Measurements from ENCODE around the gene OR10H1.
"Not testable (repeated sequence)": the region's sequence is repeated elsewhere in the genome, so short reads cannot be mapped to it uniquely, and the experiment has no call there.

The OR10H1 gene

GRCh38 chr19:15828611-15829305, 13.3 kb upstream of the OR10H1 start:
- not testable (repeated sequence) for DNase-seq (ENCODE audit: low spot score)

- no peak for DNase-seq (ENCODE audit: low spot score)
These were observed 12.7 kb upstream of the OR10H1 start for GRCh38 chr19:15828121-15828610.

GRCh38 chr19:15825753-15826152, 10.3 kb upstream of the OR10H1 start:
- DNase-seq (ENCODE audit: low spot score): no peak

GRCh38 chr19:15820646-15821045, 5.2 kb upstream of the OR10H1 start:
- no peak for DNase-seq (ENCODE audit: low spot score)

GRCh38 chr19:15813916-15814315, 1.5 kb downstream of the OR10H1 start:
- DNase-seq (ENCODE audit: low spot score): no peak

- DNase-seq (ENCODE audit: low spot score): no peak
These were observed 3.3 kb downstream of the OR10H1 start for GRCh38 chr19:15812060-15812722.

GRCh38 chr19:15811476-15811875, 4.0 kb downstream of the OR10H1 start:
- no peak for DNase-seq (ENCODE audit: low spot score)

- DNase-seq (ENCODE audit: low spot score): no peak
These were observed 5.1 kb downstream of the OR10H1 start for GRCh38 chr19:15810335-15810734.

GRCh38 chr19:15794279-15794678, 21.2 kb downstream of the OR10H1 start:
- not testable (repeated sequence) for DNase-seq (ENCODE audit: low spot score)

GRCh38 chr19:15790096-15790495, 25.4 kb downstream of the OR10H1 start:
- no peak for DNase-seq (ENCODE audit: low spot score)

GRCh38 chr19:15788594-15789270, 26.7 kb downstream of the OR10H1 start:
- no peak for DNase-seq (ENCODE audit: low spot score)

- DNase-seq (ENCODE audit: low spot score): no peak
These were observed 27.8 kb downstream of the OR10H1 start, which contains the start of gene OR10H5 for GRCh38 chr19:15787611-15788155. TSS of gene OR10H5 (plus strand) at chr19:15787661. CDS start at chr19:15794049, 6,388 bp downstream.

GRCh38 chr19:15782896-15783295, 32.6 kb downstream of the OR10H1 start:
- DNase-seq (ENCODE audit: low spot score): not testable (repeated sequence)

- DNase-seq (ENCODE audit: low spot score): no peak
These were observed 33.3 kb downstream of the OR10H1 start for GRCh38 chr19:15782211-15782610.

GRCh38 chr19:15781661-15782060, 33.8 kb downstream of the OR10H1 start:
- no peak for DNase-seq (ENCODE audit: low spot score)

- no peak for DNase-seq (ENCODE audit: low spot score)
These were observed 34.6 kb downstream of the OR10H1 start for GRCh38 chr19:15780610-15781418.

GRCh38 chr19:15779756-15780476, 35.5 kb downstream of the OR10H1 start:
- DNase-seq (ENCODE audit: low spot score): no peak

- no peak for DNase-seq (ENCODE audit: low spot score)
These were observed 38.2 kb downstream of the OR10H1 start for GRCh38 chr19:15776991-15777970.

GRCh38 chr19:15776264-15776663, 39.2 kb downstream of the OR10H1 start:
- no peak for DNase-seq (ENCODE audit: low spot score)

GRCh38 chr19:15775249-15775648, 40.2 kb downstream of the OR10H1 start:
- no peak for DNase-seq (ENCODE audit: low spot score)

All from AG20443 (cell line).